CD14-positive monocyte (primary cell): ENCODE measurements around the gene RNF5. TPM values are rescaled to one million over a fixed set of nuclear protein-coding genes. Genes with fewer than 3 reads are reported as not detected.

Experiments used
- DNase-seq, 3 donors: peaks; one replicate each; pipeline ENCODE4 v3.0.0-alpha.2; 2011 to 2022
- H2AFZ ChIP-seq: 2 replicates; pipeline ENCODE4 v1.6.0; 2012; ENCODE audit warnings: mild to moderate bottlenecking, low read depth, low read length, inconsistent platforms; ENCODE audit not compliant: insufficient read depth, poor library complexity, severe bottlenecking
- H3K27ac ChIP-seq, 2 donors: 1 replicate in 1 of 2; 2 replicates in 1 of 2; pipeline ENCODE4 v1.5.1; 2012 to 2013; ENCODE audit warnings: low read length in 2 of 2, control low read depth in 1 of 2, inconsistent platforms in 1 of 2, low read depth in 1 of 2, mild to moderate bottlenecking in 1 of 2
- H3K27me3 ChIP-seq, 2 donors: one replicate each; pipeline versions ENCODE4 v1.6.0 to v1.6.1; 2011 to 2013; ENCODE audit warnings: low read length in 2 of 2; ENCODE audit not compliant: control insufficient read depth in 2 of 2, insufficient read depth in 2 of 2
- H3K36me3 ChIP-seq, 2 donors: replicated peaks in 1 of 2; 1 replicate in 1 of 2; 2 replicates in 1 of 2; pipeline versions ENCODE4 v1.5.1 to v1.6.1; 2012 to 2013; ENCODE audit warnings: low read length in 2 of 2, control low read depth in 1 of 2, inconsistent platforms in 1 of 2, mild to moderate bottlenecking in 1 of 2; ENCODE audit not compliant: insufficient read depth in 2 of 2, control insufficient read depth in 1 of 2
- H3K4me1 ChIP-seq, 2 donors: 1 replicate in 1 of 2; 2 replicates in 1 of 2; pipeline versions ENCODE4 v1.5.1 to v1.6.1; 2012 to 2013; ENCODE audit warnings: low read length in 2 of 2, control low read depth in 1 of 2, inconsistent platforms in 1 of 2, mild to moderate bottlenecking in 1 of 2, moderate library complexity in 1 of 2; ENCODE audit not compliant: insufficient read depth in 2 of 2, control insufficient read depth in 1 of 2
- H3K4me2 ChIP-seq: replicated peaks from 2 replicates; pipeline ENCODE3; 2012; ENCODE audit warnings: low read length, moderate library complexity, mild to moderate bottlenecking; ENCODE audit not compliant: poor library complexity, severe bottlenecking; ENCODE audit errors: extremely low read depth
- H3K4me3 ChIP-seq, 3 experiments: fragments of 200-600 bp in 1 of 3; sonication (generic) in 1 of 3; replicated peaks in 1 of 3; 1 replicate in 2 of 3; 2 replicates in 1 of 3; pipeline ENCODE4 v1.5.1; 2011 to 2013; ENCODE audit warnings: low read length in 3 of 3, mild to moderate bottlenecking in 3 of 3, control low read depth in 2 of 3, low read depth in 2 of 3, inconsistent platforms in 1 of 3, moderate library complexity in 1 of 3
- H3K79me2 ChIP-seq: 2 replicates; pipeline ENCODE4 v1.6.0; 2012; ENCODE audit warnings: mild to moderate bottlenecking, control low read depth, inconsistent platforms, low read length, moderate library complexity; ENCODE audit not compliant: insufficient read depth
- H3K9ac ChIP-seq: 2 replicates; pipeline ENCODE4 v1.6.0; 2017; ENCODE audit warnings: low read length, mild to moderate bottlenecking; ENCODE audit not compliant: insufficient read depth, poor library complexity, severe bottlenecking
- H3K9me3 ChIP-seq, 2 donors: replicated peaks in 1 of 2; 1 replicate in 1 of 2; 2 replicates in 1 of 2; pipeline versions ENCODE4 v1.5.1 to v1.6.1; 2012 to 2013; ENCODE audit warnings: low read length in 2 of 2, control low read depth in 1 of 2; ENCODE audit not compliant: control insufficient read depth in 1 of 2, insufficient read depth in 1 of 2
- H4K20me1 ChIP-seq: 2 replicates; pipeline ENCODE4 v1.6.0; 2012; ENCODE audit warnings: mild to moderate bottlenecking, low read length, control low read depth, moderate library complexity; ENCODE audit not compliant: insufficient read depth
- H3K27ac Mint-ChIP-seq, 7 donors: one replicate each; pipeline ENCODE4 v1.8.0; 2020; ENCODE audit warnings: mild to moderate bottlenecking in 7 of 7, mixed read lengths in 7 of 7, moderate library complexity in 6 of 7, inconsistent platforms in 2 of 7
- H3K27me3 Mint-ChIP-seq, 3 donors: one replicate each; pipeline ENCODE4 v1.8.0; 2021 to 2022; ENCODE audit warnings: low read depth in 3 of 3, mild to moderate bottlenecking in 3 of 3, mixed read lengths in 3 of 3, moderate library complexity in 3 of 3, inconsistent platforms in 1 of 3
- H3K36me3 Mint-ChIP-seq, 2 donors: one replicate each; pipeline ENCODE4 v1.8.0; 2020; ENCODE audit warnings: mixed read lengths in 2 of 2, inconsistent platforms in 1 of 2, mild to moderate bottlenecking in 1 of 2
- H3K4me1 Mint-ChIP-seq: one replicate; pipeline ENCODE4 v1.8.0; 2020; ENCODE audit warnings: mild to moderate bottlenecking, mixed read lengths
- H3K4me3 Mint-ChIP-seq, 2 donors: one replicate each; pipeline ENCODE4 v1.8.0; 2020; ENCODE audit warnings: mild to moderate bottlenecking in 2 of 2, mixed read lengths in 2 of 2, moderate library complexity in 1 of 2
- H3K9me3 Mint-ChIP-seq, 7 donors: one replicate each; pipeline ENCODE4 v1.8.0; 2020 to 2022; ENCODE audit warnings: mixed read lengths in 7 of 7, mild to moderate bottlenecking in 6 of 7, moderate library complexity in 6 of 7, inconsistent platforms in 2 of 7
- WGBS: methylation state at CpG from one replicate; pipeline ENCODE4 v1.1.5; 2013; ENCODE audit warnings: missing lambda C conversion rate; ENCODE audit not compliant: insufficient coverage; 5-methylcytosine and 5-hydroxymethylcytosine counted together
- intact Hi-C, 2 donors: fragments of 100-400 bp; cut with micrococcal nuclease; formaldehyde crosslinking; loops; one replicate each; pipeline versions ENCODE4 v1.15.0 to v1.15.1; 2023
- polyA plus RNA-seq, 3 donors: library from polyadenylated mRNA; depleted of rRNA in 1 of 3; unstranded in 2 of 3; stranded (reverse) in 1 of 3; fragments of 300-500 nt in 2 of 3; fragments of >200 nt in 1 of 3; fragmentation: Illumina TruSeq in 2 of 3; gene quantifications; 1 replicate in 2 of 3; 2 replicates in 1 of 3; pipeline ENCODE4 v1.2.3, GENCODE V29; 2012 to 2021
- TF ChIP-seq, protein P1 (sequence below): fragments of 200-600 bp; IDR thresholded peaks from one replicate; pipeline ENCODE4 v1.8.0; 2022; ENCODE audit warnings: antibody characterized with exemption, mild to moderate bottlenecking

Gene RNF5
- polyA plus RNA-seq, 3 donors: 62.2 to 108 (median 83.5) TPM

DNA sequence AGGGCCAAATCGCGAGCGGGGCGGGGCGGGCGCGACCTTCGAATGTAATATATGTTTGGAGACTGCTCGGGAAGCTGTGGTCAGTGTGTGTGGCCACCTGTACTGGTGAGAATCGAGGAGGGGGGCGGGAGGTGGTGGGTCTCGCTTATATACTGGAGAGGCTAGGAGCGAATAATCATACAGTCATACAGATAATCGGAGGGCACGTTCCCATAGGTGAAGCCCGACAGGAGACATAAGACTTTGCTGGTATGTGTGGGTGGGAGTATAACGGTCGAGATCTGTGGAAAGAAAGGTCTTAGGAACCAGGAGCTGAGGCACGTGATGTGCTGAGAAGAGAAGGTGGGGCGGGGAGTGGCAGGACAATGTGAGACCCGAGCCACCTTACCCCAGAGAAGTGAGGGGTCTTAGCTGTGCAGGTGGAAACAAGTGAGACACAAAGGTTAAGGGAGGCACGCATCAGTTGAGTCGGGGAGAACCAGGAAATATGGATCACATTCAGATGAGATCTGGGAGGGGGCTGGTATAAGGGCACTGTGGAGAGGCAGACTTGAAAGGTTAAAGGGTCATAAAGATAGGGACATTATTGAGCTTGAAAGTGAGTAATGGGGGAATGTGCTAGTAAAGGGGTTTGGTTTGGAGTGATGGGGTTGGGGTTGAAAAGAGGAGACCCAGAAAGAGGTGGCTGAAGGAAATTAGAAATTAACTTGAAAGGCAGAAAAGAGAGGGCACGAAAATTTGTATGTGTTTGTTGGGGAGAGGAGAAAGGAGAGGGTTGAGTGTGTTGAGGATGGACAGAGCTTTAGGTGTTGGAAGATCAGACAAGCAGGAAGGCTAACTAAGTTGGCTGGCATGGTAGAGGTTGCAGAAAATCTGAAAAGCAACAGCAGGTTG is 589 bp downstream of the RNF5 start:
- peak overlapping the region; percentile 89 to 90 for H3K27ac ChIP-seq
- H3K27me3 Mint-ChIP-seq: peaks cover 0 to 4% (median 0%) of the 10 kb centered on the region in 3 donors
- peaks cover 27 to 37% of the 10 kb centered on the region in 2 donors for H3K36me3 Mint-ChIP-seq
- no peaks in the 10 kb centered on the region for H3K27me3 ChIP-seq
- peak overlapping the region; percentile 96 to 100 (median 100) for H3K27ac Mint-ChIP-seq
- peak in 1 of 3 donors; percentile 23 for DNase-seq
- no peaks in the 10 kb centered on the region for H3K9me3 Mint-ChIP-seq
- peak overlapping the region; percentile 56 for H3K9ac ChIP-seq
- TF ChIP-seq, protein P1, sequence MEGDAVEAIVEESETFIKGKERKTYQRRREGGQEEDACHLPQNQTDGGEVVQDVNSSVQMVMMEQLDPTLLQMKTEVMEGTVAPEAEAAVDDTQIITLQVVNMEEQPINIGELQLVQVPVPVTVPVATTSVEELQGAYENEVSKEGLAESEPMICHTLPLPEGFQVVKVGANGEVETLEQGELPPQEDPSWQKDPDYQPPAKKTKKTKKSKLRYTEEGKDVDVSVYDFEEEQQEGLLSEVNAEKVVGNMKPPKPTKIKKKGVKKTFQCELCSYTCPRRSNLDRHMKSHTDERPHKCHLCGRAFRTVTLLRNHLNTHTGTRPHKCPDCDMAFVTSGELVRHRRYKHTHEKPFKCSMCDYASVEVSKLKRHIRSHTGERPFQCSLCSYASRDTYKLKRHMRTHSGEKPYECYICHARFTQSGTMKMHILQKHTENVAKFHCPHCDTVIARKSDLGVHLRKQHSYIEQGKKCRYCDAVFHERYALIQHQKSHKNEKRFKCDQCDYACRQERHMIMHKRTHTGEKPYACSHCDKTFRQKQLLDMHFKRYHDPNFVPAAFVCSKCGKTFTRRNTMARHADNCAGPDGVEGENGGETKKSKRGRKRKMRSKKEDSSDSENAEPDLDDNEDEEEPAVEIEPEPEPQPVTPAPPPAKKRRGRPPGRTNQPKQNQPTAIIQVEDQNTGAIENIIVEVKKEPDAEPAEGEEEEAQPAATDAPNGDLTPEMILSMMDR: no peak
- H3K4me2 ChIP-seq: peak overlapping the region; percentile 97
- H3K4me3 ChIP-seq: peak overlapping the region; percentile 57 to 94 (median 82)
- WGBS: 3% methylated on average over 20 of the region's 24 CpGs
- H3K4me1 Mint-ChIP-seq: peaks cover 77% of the 10 kb centered on the region
- H2AFZ ChIP-seq: peak overlapping the region; percentile 70
- peaks cover 57 to 65% of the 10 kb centered on the region in 2 donors for H3K4me1 ChIP-seq
- peak overlapping the region; percentile 90 to 98 for H3K4me3 Mint-ChIP-seq
- peaks cover 26 to 39% of the 10 kb centered on the region in 2 donors for H3K36me3 ChIP-seq
- H3K79me2 ChIP-seq: peaks cover 62% of the 10 kb centered on the region
- H4K20me1 ChIP-seq: no peaks in the 10 kb centered on the region
- intact Hi-C loops: loop anchor here (1.0 to 5.0 kb wide), 4 partner anchors 16 to 56 kb away; partner anchors contain the start of gene FKBPL (in 1 of the 2)
- H3K9me3 ChIP-seq: no peaks in the 10 kb centered on the region

DNA sequence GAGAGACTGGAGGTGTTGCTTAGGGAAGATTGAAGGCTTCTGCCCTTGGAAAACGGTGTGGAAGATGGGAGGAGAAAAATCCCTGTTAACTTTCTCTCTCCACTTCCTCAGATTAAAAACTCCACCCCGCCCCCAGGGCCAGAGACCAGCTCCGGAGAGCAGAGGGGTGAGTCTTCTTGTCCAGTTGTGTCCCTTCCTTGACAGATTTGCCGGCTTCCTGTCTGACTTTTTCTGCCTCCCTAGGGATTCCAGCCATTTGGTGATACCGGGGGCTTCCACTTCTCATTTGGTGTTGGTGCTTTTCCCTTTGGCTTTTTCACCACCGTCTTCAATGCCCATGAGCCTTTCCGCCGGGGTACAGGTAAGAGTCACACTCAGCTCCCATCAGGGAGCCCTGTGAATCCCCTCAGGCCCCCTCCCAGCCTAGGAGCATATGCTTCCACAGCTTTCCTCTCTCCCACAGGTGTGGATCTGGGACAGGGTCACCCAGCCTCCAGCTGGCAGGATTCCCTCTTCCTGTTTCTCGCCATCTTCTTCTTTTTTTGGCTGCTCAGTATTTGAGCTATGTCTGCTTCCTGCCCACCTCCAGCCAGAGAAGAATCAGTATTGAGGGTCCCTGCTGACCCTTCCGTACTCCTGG is 1.7 kb downstream of the RNF5 start:
- H3K4me3 ChIP-seq: peak overlapping the region in 1 of 3 experiments; percentile 94
- 73% methylated on average over 6 of the region's 10 CpGs for WGBS

More for the DNA sequence above, 1.7 kb downstream of the RNF5 start:
- no peak overlapping the region for H3K4me2 ChIP-seq
- no peaks in the 10 kb centered on the region for H4K20me1 ChIP-seq
- DNase-seq: no peak
- Mint-ChIP-seq H3K27ac (peak overlapping the region in 6 of 7 donors; percentile 64 to 100 (median 80)), H3K27me3 (peaks cover 0 to 4% (median 0%) of the 10 kb centered on the region in 3 donors), H3K4me1 (peaks cover 69% of the 10 kb centered on the region), H3K4me3 (no peak overlapping the region), H3K9me3 (no peaks in the 10 kb centered on the region), H3K36me3 (peaks cover 34 to 42% of the 10 kb centered on the region in 2 donors)
- intact Hi-C loops: loop anchor here in 1 of 2 donors (2.0 to 5.0 kb wide), 2 partner anchors 15 to 58 kb away; no protein-coding TSS in a partner anchor
- peaks cover 32 to 47% of the 10 kb centered on the region in 2 donors for H3K36me3 ChIP-seq
- no peaks in the 10 kb centered on the region for H3K9me3 ChIP-seq
- H3K27ac ChIP-seq: peak overlapping the region; percentile 8 to 90
- TF ChIP-seq, protein P1: no peak
- no peak overlapping the region for H3K9ac ChIP-seq
- peaks cover 54 to 61% of the 10 kb centered on the region in 2 donors for H3K4me1 ChIP-seq
- no peaks in the 10 kb centered on the region for H3K27me3 ChIP-seq
- peaks cover 60% of the 10 kb centered on the region for H3K79me2 ChIP-seq
- no peak overlapping the region for H2AFZ ChIP-seq
